ENCODE measurements around the gene PISD.
A peak's percentile ranks its signal among the peaks of the same experiment; 100 is the strongest.

Gene PISD

DNA sequence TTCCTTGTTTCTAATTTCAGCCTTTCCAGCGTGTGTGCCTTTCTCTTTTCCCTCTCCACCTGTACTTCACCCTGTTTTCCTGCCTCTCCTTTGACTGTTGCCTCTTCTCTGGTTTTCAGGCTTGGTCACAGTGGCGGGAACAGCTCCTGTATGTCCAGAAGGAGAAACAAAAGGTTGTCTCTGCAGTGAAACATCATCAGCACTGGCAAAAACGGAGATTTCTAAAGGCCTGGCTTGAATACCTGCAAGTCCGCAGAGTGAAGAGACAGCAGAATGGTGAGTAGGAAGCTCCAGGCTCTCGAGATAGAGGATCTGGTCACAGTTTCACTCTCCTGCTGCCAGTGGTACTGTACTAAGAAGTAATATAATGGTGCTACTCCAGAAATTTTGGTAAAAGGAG, 89.1 kb downstream of the PISD start:
- H3K4me1 Mint-ChIP-seq = peaks cover 7% of the 10 kb centered on the region
- H3K27ac Mint-ChIP-seq = no peak overlapping the region
- no peak for ATAC-seq (ENCODE audit: low read depth)
- H3K36me3 Mint-ChIP-seq = peaks cover 26% of the 10 kb centered on the region
- no peaks in the 10 kb centered on the region for H3K9me3 Mint-ChIP-seq
- no peak for DNase-seq (ENCODE audit: low spot score in 2 of 2)
- no peaks in the 10 kb centered on the region for H3K27me3 Mint-ChIP-seq
- H3K4me3 Mint-ChIP-seq = no peak overlapping the region

DNA sequence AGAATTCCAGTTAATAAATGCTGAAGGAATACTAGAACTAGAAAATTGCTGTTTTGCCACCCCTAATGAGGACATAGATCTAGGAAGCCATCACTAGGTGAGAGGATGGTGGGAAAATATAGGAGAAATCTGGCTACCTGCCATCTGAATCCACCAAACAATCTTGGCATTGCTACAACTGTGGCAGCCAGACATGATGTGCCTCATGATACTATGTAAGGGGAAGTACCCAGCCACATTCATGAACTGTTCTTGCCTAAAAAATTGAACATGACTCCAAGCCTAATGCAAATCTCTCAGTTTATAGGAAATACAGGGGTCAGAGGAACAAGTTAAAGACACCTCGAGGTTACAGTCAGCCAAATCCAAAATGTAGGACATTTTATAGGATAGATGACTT, 92.9 kb downstream of the PISD start:
- no peak for ATAC-seq (ENCODE audit: low read depth)
- H3K27me3 Mint-ChIP-seq = no peaks in the 10 kb centered on the region
- no peaks in the 10 kb centered on the region for H3K9me3 Mint-ChIP-seq
- peaks cover 12% of the 10 kb centered on the region for H3K36me3 Mint-ChIP-seq
- peaks cover 7% of the 10 kb centered on the region for H3K4me1 Mint-ChIP-seq
- DNase-seq (ENCODE audit: low spot score in 2 of 2) = no peak
- H3K27ac Mint-ChIP-seq = peak overlapping the region; percentile 33
- H3K4me3 Mint-ChIP-seq = no peak overlapping the region
